ENCODE measurements around the gene CHD3. TPM values are rescaled to one million over a fixed set of nuclear protein-coding genes. Genes with fewer than 3 reads are reported as not detected.

CHD3 gene
- total and polyA plus RNA-seq, 2 of the 13 experiments (the other 11 are each of a cell fraction or from before 2014, with no cell fraction given), result 2.7 to 3.7 TPM

GRCh38 chr17:7842380-7843256 lies 46.0 kb upstream of the CHD3 start (continued):
- TF ChIP-seq ZNF839 (CRISPR knock-in tag; IDR thresholded peaks at IDR 0.05; ENCODE audit: borderline replicate concordance), result no peak
- TF ChIP-seq ZNF432 (CRISPR knock-in tag; IDR thresholded peaks at IDR 0.05; ENCODE audit: borderline replicate concordance), result no peak
- TF ChIP-seq MEIS1 (CRISPR knock-in tag; IDR thresholded peaks at IDR 0.05; ENCODE audit: borderline replicate concordance), result no peak
- TF ChIP-seq, protein P1, sequence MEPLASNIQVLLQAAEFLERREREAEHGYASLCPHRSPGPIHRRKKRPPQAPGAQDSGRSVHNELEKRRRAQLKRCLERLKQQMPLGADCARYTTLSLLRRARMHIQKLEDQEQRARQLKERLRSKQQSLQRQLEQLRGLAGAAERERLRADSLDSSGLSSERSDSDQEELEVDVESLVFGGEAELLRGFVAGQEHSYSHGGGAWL (CRISPR knock-in tag; IDR thresholded peaks at IDR 0.05), result no peak
- TF ChIP-seq, protein P2, sequence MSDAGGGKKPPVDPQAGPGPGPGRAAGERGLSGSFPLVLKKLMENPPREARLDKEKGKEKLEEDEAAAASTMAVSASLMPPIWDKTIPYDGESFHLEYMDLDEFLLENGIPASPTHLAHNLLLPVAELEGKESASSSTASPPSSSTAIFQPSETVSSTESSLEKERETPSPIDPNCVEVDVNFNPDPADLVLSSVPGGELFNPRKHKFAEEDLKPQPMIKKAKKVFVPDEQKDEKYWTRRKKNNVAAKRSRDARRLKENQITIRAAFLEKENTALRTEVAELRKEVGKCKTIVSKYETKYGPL (CRISPR knock-in tag; IDR thresholded peaks at IDR 0.05), result no peak
- TF ChIP-seq ARNTL (CRISPR knock-in tag; IDR thresholded peaks at IDR 0.05), result no peak
- no peak for TF ChIP-seq ZBTB21 (CRISPR knock-in tag; IDR thresholded peaks at IDR 0.05)
- no peak for TF ChIP-seq FOSL1 (CRISPR knock-in tag; IDR thresholded peaks at IDR 0.05; ENCODE audit: borderline replicate concordance)
- 0 out of 2 replicates have a peak, but pooled peaks have one; percentile 4 for TF ChIP-seq ZNF564 (CRISPR knock-in tag; IDR thresholded peaks at IDR 0.05)
- no peak for TF ChIP-seq ZNF629 (CRISPR knock-in tag; conservative IDR thresholded peaks at IDR 0.05)
- TF ChIP-seq, protein P3, sequence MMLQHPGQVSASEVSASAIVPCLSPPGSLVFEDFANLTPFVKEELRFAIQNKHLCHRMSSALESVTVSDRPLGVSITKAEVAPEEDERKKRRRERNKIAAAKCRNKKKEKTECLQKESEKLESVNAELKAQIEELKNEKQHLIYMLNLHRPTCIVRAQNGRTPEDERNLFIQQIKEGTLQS (CRISPR knock-in tag; IDR thresholded peaks at IDR 0.05), result 0 out of 2 replicates have a peak, but pooled peaks have one; percentile 55
- TF ChIP-seq PRDM10 (CRISPR knock-in tag; IDR thresholded peaks at IDR 0.05; ENCODE audit: low read depth), result no peak
- no peak for TF ChIP-seq YEATS2 (CRISPR knock-in tag; IDR thresholded peaks at IDR 0.05; ENCODE audit: borderline replicate concordance)
- TF ChIP-seq ZBTB38 (CRISPR knock-in tag; IDR thresholded peaks at IDR 0.05), result no peak
- TF ChIP-seq STAG1 (CRISPR knock-in tag; IDR thresholded peaks at IDR 0.05), result no peak
- no peak for TF ChIP-seq ZFAT (CRISPR knock-in tag; conservative IDR thresholded peaks at IDR 0.05)
- no peak; the same call in 1 of the 2 replicates for TF ChIP-seq CBX5 (CRISPR knock-in tag; IDR thresholded peaks at IDR 0.05; ENCODE audit: borderline replicate concordance)
- no peak for TF ChIP-seq GLMP (CRISPR knock-in tag; IDR thresholded peaks at IDR 0.05; ENCODE audit: borderline replicate concordance)
- TF ChIP-seq SMYD3 (CRISPR knock-in tag; IDR thresholded peaks at IDR 0.05), result no peak
- TF ChIP-seq SIX4 (CRISPR knock-in tag; IDR thresholded peaks at IDR 0.05), result no peak
- no peak for TF ChIP-seq ZFP41 (CRISPR knock-in tag; IDR thresholded peaks at IDR 0.05; ENCODE audit: borderline replicate concordance)
- no peak for TF ChIP-seq ZNF138 (CRISPR knock-in tag; IDR thresholded peaks at IDR 0.05; ENCODE audit: low read depth)
- TF ChIP-seq HNF4G (IDR thresholded peaks at IDR 0.05; ENCODE audit: borderline replicate concordance, low read depth, low read length), result no peak; the same call in 1 of the 2 replicates
- TF ChIP-seq HNF4G (CRISPR knock-in tag; IDR thresholded peaks at IDR 0.05; ENCODE audit: borderline replicate concordance, low read depth), result no peak; the same call in 1 of the 2 replicates
